Neural cell (in vitro differentiated cells): Measurements from ENCODE around the gene ACSM3. TPM values are rescaled to one million over a fixed set of nuclear protein-coding genes. Genes with fewer than 3 reads are reported as not detected.

ENCODE experiments used
- H2AFZ ChIP-seq: fragments of 200-600, 300-800 bp; sonication (generic), shearing (Covaris generic); 2 replicates; pipeline ENCODE4 v1.6.0; 2014; ENCODE audit warnings: low read depth, mild to moderate bottlenecking, antibody characterized with exemption, low read length, moderate library complexity
- H3F3A ChIP-seq: fragments of 200-600 bp; shearing (Covaris generic); 2 replicates; pipeline ENCODE4 v1.6.1; 2016; ENCODE audit warnings: mild to moderate bottlenecking, moderate library complexity, mixed read lengths, antibody characterized with exemption, low read length; ENCODE audit not compliant: insufficient read depth, poor library complexity, severe bottlenecking
- H3K27ac ChIP-seq: fragments of 200-600, 300-800 bp; sonication (generic), shearing (Covaris generic); 2 replicates; pipeline ENCODE4 v1.5.1; 2014; ENCODE audit warnings: mild to moderate bottlenecking, low read length, moderate library complexity
- H3K27me3 ChIP-seq: fragments of 300-800, 200-600 bp; sonication (generic), shearing (Covaris generic); 2 replicates; pipeline ENCODE4 v1.6.0; 2014; ENCODE audit warnings: mild to moderate bottlenecking, low read depth, low read length, moderate library complexity; ENCODE audit not compliant: insufficient read depth
- H3K36me3 ChIP-seq: fragments of 300-800, 200-600 bp; sonication (generic), shearing (Covaris generic); 2 replicates; pipeline ENCODE4 v1.5.1; 2014; ENCODE audit warnings: mild to moderate bottlenecking, antibody characterized with exemption, low read length, moderate library complexity; ENCODE audit not compliant: insufficient read depth
- H3K4me2 ChIP-seq: fragments of 300-800, 200-600 bp; sonication (generic), shearing (Covaris generic); 2 replicates; pipeline ENCODE4 v1.6.0; 2014; ENCODE audit warnings: mild to moderate bottlenecking, low read length
- H3K4me3 ChIP-seq: fragments of 300-800, 200-600 bp; sonication (generic), shearing (Covaris generic); 2 replicates; pipeline ENCODE4 v1.5.1; 2014; ENCODE audit warnings: mild to moderate bottlenecking, low read length, moderate library complexity
- H3K79me2 ChIP-seq: fragments of 200-600 bp; shearing (Covaris generic); replicated peaks from 2 replicates; pipeline ENCODE4 v1.6.0; 2014; ENCODE audit warnings: mild to moderate bottlenecking, low read length, moderate library complexity; ENCODE audit not compliant: insufficient read depth
- H3K9ac ChIP-seq: fragments of 300-800, 200-600 bp; sonication (generic), shearing (Covaris generic); 2 replicates; pipeline ENCODE4 v1.6.1; 2016; ENCODE audit warnings: mild to moderate bottlenecking, low read length, mixed read lengths
- H3K9me2 ChIP-seq: fragments of 200-600 bp; shearing (Covaris generic); 2 replicates; pipeline ENCODE4 v1.6.1; 2016; ENCODE audit warnings: mild to moderate bottlenecking, low read length, mixed read lengths; ENCODE audit not compliant: insufficient read depth
- H3K9me3 ChIP-seq: fragments of 200-600, 300-800 bp; sonication (generic), shearing (Covaris generic); 2 replicates; pipeline ENCODE4 v1.6.1; 2016; ENCODE audit warnings: mild to moderate bottlenecking, mixed run types, low read length, moderate library complexity, mixed read lengths
- H4K20me1 ChIP-seq: fragments of 200-600 bp; shearing (Covaris generic); 2 replicates; pipeline ENCODE4 v1.6.1; 2016; ENCODE audit warnings: mild to moderate bottlenecking, mixed run types; ENCODE audit not compliant: insufficient read depth
- CTCF ChIP-seq: fragments of 450-650 bp; IDR thresholded peaks from 2 replicates; pipeline ENCODE4 v1.5.1; 2014; ENCODE audit warnings: antibody characterized with exemption, mild to moderate bottlenecking, moderate library complexity; ENCODE audit not compliant: poor library complexity, severe bottlenecking
- EP300 ChIP-seq: fragments of 450-650 bp; conservative IDR thresholded peaks from 2 replicates; pipeline ENCODE4 v1.6.1; 2014; ENCODE audit warnings: antibody characterized with exemption, mild to moderate bottlenecking, moderate library complexity; ENCODE audit not compliant: poor library complexity, severe bottlenecking
- EZH2 ChIP-seq: fragments of 200-600, 300-800 bp; shearing (Covaris generic), sonication (generic); IDR thresholded peaks from 2 replicates; pipeline ENCODE4 v1.6.1; 2014; ENCODE audit warnings: antibody characterized with exemption, low read length, borderline replicate concordance, mild to moderate bottlenecking; ENCODE audit not compliant: insufficient read depth, poor library complexity, severe bottlenecking
- MXI1 ChIP-seq: fragments of 450-650 bp; conservative IDR thresholded peaks from 2 replicates; pipeline ENCODE4 v1.6.1; 2014; ENCODE audit warnings: antibody characterized with exemption, mild to moderate bottlenecking; ENCODE audit not compliant: poor library complexity, severe bottlenecking
- POLR2AphosphoS5 ChIP-seq: IDR thresholded peaks from 2 replicates; pipeline ENCODE4 v1.6.1; 2012
- RAD21 ChIP-seq: fragments of 450-650 bp; conservative IDR thresholded peaks from 2 replicates; pipeline ENCODE4 v1.6.1; 2014; ENCODE audit warnings: antibody characterized with exemption, mild to moderate bottlenecking, moderate library complexity
- REST ChIP-seq: IDR thresholded peaks from 2 replicates; pipeline ENCODE4 v1.6.1; 2012; ENCODE audit warnings: borderline replicate concordance
- SMC3 ChIP-seq: fragments of 450-650 bp; conservative IDR thresholded peaks from 2 replicates; pipeline ENCODE4 v1.6.1; 2014; ENCODE audit warnings: antibody characterized with exemption, mild to moderate bottlenecking, moderate library complexity; ENCODE audit not compliant: poor library complexity
- TAF1 ChIP-seq: IDR thresholded peaks from 2 replicates; pipeline ENCODE4 v1.6.1; 2012; ENCODE audit warnings: low read depth
- polyA plus RNA-seq: library from polyadenylated mRNA; depleted of rRNA; stranded (reverse); fragments of >200 nt; gene quantifications from 2 replicates; pipeline ENCODE4 v1.2.3, GENCODE V29; 2014

The ACSM3 gene
- polyA plus RNA-seq, 1 donor from 2014 or later, result 0.57 TPM

- no peaks in the 10 kb centered on the region for H3K27me3 ChIP-seq
- H3K4me3 ChIP-seq, result no peak overlapping the region
- no peak overlapping the region for H3K9ac ChIP-seq
- H3K27ac ChIP-seq, result no peak overlapping the region
- H3F3A ChIP-seq, result no peaks in the 10 kb centered on the region
- TF ChIP-seq TAF1 (no peak), CTCF (no peak), EP300 (no peak), SMC3 (no peak), MXI1 (no peak), POLR2AphosphoS5 (no peak), RAD21 (no peak), EZH2 (no peak), REST (no peak)
- H3K79me2 ChIP-seq, result no peaks in the 10 kb centered on the region
- no peak overlapping the region for H2AFZ ChIP-seq
- no peaks in the 10 kb centered on the region for H4K20me1 ChIP-seq
- H3K9me3 ChIP-seq, result no peaks in the 10 kb centered on the region
- H3K36me3 ChIP-seq, result no peaks in the 10 kb centered on the region
- H3K4me2 ChIP-seq, result no peak overlapping the region
- no peaks in the 10 kb centered on the region for H3K9me2 ChIP-seq
These were observed 34.7 kb upstream of the ACSM3 start for GRCh38 chr16:20729141-20729540.

GRCh38 chr16:20734056-20734455, 29.8 kb upstream of the ACSM3 start:
- no peak overlapping the region for H3K9ac ChIP-seq
- H3K4me3 ChIP-seq, result no peak overlapping the region
- peaks cover 10% of the 10 kb centered on the region for H3K36me3 ChIP-seq
- TF ChIP-seq EZH2 (no peak), POLR2AphosphoS5 (no peak), CTCF (no peak), EP300 (no peak), TAF1 (no peak), REST (no peak), MXI1 (no peak), RAD21 (no peak), SMC3 (no peak)
- H2AFZ ChIP-seq, result no peak overlapping the region
- no peaks in the 10 kb centered on the region for H3F3A ChIP-seq
- no peaks in the 10 kb centered on the region for H3K9me2 ChIP-seq
- no peaks in the 10 kb centered on the region for H3K9me3 ChIP-seq
- no peaks in the 10 kb centered on the region for H4K20me1 ChIP-seq
- H3K4me2 ChIP-seq, result no peak overlapping the region
- H3K79me2 ChIP-seq, result no peaks in the 10 kb centered on the region
- no peaks in the 10 kb centered on the region for H3K27me3 ChIP-seq
- H3K27ac ChIP-seq, result no peak overlapping the region
